ENCODE measurements around the gene STKLD1.
"Not testable (repeated sequence)": the region's sequence is repeated elsewhere in the genome, so short reads cannot be mapped to it uniquely, and the experiment has no call there.

STKLD1 gene

GRCh38 chr9:133375724-133376654 lies at the start of gene STKLD1, which contains the start of gene SURF4:
Gene STKLD1 (plus strand): TSS chr9:133376366. CDS start chr9:133376474, 108 bp downstream.
Gene SURF4 (minus strand): TSS chr9:133376060. CDS start chr9:133375969, 91 bp downstream.
- DNase-seq (ENCODE audit: low spot score) = peak; percentile 95

- DNase-seq (ENCODE audit: low spot score) = not testable (repeated sequence)
Observed at GRCh38 chr9:133327021-133327420, 49.1 kb upstream of the STKLD1 start.

- no peak for DNase-seq (ENCODE audit: low spot score)
Observed at GRCh38 chr9:133327834-133328484, 48.2 kb upstream of the STKLD1 start.

- DNase-seq (ENCODE audit: low spot score) = not testable (repeated sequence)
Observed at GRCh38 chr9:133329306-133330156, 46.6 kb upstream of the STKLD1 start.

GRCh38 chr9:133331221-133331620 lies 44.9 kb upstream of the STKLD1 start:
- DNase-seq (ENCODE audit: low spot score) = no peak

GRCh38 chr9:133331641-133332380 lies 44.4 kb upstream of the STKLD1 start:
- no peak for DNase-seq (ENCODE audit: low spot score)

- DNase-seq (ENCODE audit: low spot score) = no peak
Observed at GRCh38 chr9:133332381-133332730, 43.8 kb upstream of the STKLD1 start.

GRCh38 chr9:133333011-133333410 lies 43.2 kb upstream of the STKLD1 start:
- no peak for DNase-seq (ENCODE audit: low spot score)

GRCh38 chr9:133333566-133333965 lies 42.6 kb upstream of the STKLD1 start:
- no peak for DNase-seq (ENCODE audit: low spot score)

GRCh38 chr9:133334161-133334560 lies 42.0 kb upstream of the STKLD1 start:
- DNase-seq (ENCODE audit: low spot score) = no peak

GRCh38 chr9:133334888-133335287 lies 41.3 kb upstream of the STKLD1 start:
- not testable (repeated sequence) for DNase-seq (ENCODE audit: low spot score)

GRCh38 chr9:133335924-133336811 lies 40.0 kb upstream of the STKLD1 start, which contains the start of gene SURF6:
Gene SURF6 (minus strand): TSS chr9:133336188. CDS start chr9:133336132, 56 bp downstream.
- peak; percentile 90 for DNase-seq (ENCODE audit: low spot score)

- DNase-seq (ENCODE audit: low spot score) = no peak
Observed at GRCh38 chr9:133339641-133340040, 36.5 kb upstream of the STKLD1 start.

- no peak for DNase-seq (ENCODE audit: low spot score)
Observed at GRCh38 chr9:133340256-133340655, 35.9 kb upstream of the STKLD1 start.

GRCh38 chr9:133340916-133341315 lies 35.2 kb upstream of the STKLD1 start:
- DNase-seq (ENCODE audit: low spot score) = no peak

- no peak for DNase-seq (ENCODE audit: low spot score)
Observed at GRCh38 chr9:133341369-133342068, 34.6 kb upstream of the STKLD1 start.

- DNase-seq (ENCODE audit: low spot score) = peak; percentile 22
Observed at GRCh38 chr9:133342069-133342406, 34.1 kb upstream of the STKLD1 start.

GRCh38 chr9:133342570-133342969 lies 33.6 kb upstream of the STKLD1 start:
- DNase-seq (ENCODE audit: low spot score) = no peak

GRCh38 chr9:133344071-133344470 lies 32.1 kb upstream of the STKLD1 start:
- DNase-seq (ENCODE audit: low spot score) = no peak

GRCh38 chr9:133344979-133345378 lies 31.2 kb upstream of the STKLD1 start:
- DNase-seq (ENCODE audit: low spot score) = no peak
